ENCODE data around the gene TRABD2B. TPM values are rescaled to one million over a fixed set of nuclear protein-coding genes. Genes with fewer than 3 reads are reported as not detected.

TRABD2B gene
- total RNA-seq, 1 experiment from 2014 or later, result not detected

DNA sequence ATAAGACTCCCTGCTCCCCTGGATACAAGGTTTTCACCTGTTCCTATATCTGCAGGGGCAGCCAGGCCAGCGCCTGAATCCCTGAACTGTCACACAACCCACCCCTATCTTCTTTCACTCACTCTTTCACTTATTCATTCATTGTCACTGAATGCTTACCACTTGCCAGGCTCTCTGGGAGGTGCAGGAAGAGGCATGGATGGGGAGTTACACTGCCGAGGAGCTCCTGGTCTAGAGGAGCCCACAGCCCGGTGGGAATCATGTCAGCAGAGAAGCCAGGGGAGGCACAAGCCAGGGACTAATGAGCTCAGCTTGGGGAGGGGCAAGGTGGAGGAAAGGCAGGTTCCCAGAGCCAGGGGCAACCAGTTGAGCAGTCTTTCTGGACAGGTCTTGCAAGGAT lies 155.8 kb downstream of the TRABD2B start:
- H3K27ac ChIP-seq (ENCODE audit: low read depth, low read length, poor library complexity, severe bottlenecking), result no peak overlapping the region
- H3K4me1 ChIP-seq (ENCODE audit: insufficient read depth, low read length, poor library complexity, severe bottlenecking), result no peaks in the 10 kb centered on the region
- no peaks in the 10 kb centered on the region for H3K36me3 ChIP-seq (ENCODE audit: insufficient read depth, low read length, poor library complexity, severe bottlenecking)
- ChIA-PET CTCF (no interaction called here), POLR2A (ENCODE audit: low non-redundant PET) (no interaction called here)
- H3K4me3 ChIP-seq (ENCODE audit: low read depth, low read length, poor library complexity, severe bottlenecking), result no peak overlapping the region
- intact Hi-C loops (cut with micrococcal nuclease; ENCODE audit: unreplicated experiment), result no loop called here
- no TSS peak for BruUV-seq (replicated peaks)
- H3K27me3 ChIP-seq (replicated peaks; ENCODE audit: insufficient read depth, low read depth, low read length, poor library complexity), result peaks cover 4% of the 10 kb centered on the region
- H3K9me3 ChIP-seq (ENCODE audit: low read depth, low read length, poor library complexity, severe bottlenecking), result no peaks in the 10 kb centered on the region
- TF ChIP-seq, protein P1, sequence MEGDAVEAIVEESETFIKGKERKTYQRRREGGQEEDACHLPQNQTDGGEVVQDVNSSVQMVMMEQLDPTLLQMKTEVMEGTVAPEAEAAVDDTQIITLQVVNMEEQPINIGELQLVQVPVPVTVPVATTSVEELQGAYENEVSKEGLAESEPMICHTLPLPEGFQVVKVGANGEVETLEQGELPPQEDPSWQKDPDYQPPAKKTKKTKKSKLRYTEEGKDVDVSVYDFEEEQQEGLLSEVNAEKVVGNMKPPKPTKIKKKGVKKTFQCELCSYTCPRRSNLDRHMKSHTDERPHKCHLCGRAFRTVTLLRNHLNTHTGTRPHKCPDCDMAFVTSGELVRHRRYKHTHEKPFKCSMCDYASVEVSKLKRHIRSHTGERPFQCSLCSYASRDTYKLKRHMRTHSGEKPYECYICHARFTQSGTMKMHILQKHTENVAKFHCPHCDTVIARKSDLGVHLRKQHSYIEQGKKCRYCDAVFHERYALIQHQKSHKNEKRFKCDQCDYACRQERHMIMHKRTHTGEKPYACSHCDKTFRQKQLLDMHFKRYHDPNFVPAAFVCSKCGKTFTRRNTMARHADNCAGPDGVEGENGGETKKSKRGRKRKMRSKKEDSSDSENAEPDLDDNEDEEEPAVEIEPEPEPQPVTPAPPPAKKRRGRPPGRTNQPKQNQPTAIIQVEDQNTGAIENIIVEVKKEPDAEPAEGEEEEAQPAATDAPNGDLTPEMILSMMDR (conservative IDR thresholded peaks at IDR 0.05; ENCODE audit: low read depth, low read length), result no peak
- TF ChIP-seq EZH2 (IDR thresholded peaks at IDR 0.05; ENCODE audit: borderline replicate concordance, low read depth, low read length, poor library complexity, severe bottlenecking), result no peak
- no peak for DNase-seq (ENCODE audit: low spot score)

DNA sequence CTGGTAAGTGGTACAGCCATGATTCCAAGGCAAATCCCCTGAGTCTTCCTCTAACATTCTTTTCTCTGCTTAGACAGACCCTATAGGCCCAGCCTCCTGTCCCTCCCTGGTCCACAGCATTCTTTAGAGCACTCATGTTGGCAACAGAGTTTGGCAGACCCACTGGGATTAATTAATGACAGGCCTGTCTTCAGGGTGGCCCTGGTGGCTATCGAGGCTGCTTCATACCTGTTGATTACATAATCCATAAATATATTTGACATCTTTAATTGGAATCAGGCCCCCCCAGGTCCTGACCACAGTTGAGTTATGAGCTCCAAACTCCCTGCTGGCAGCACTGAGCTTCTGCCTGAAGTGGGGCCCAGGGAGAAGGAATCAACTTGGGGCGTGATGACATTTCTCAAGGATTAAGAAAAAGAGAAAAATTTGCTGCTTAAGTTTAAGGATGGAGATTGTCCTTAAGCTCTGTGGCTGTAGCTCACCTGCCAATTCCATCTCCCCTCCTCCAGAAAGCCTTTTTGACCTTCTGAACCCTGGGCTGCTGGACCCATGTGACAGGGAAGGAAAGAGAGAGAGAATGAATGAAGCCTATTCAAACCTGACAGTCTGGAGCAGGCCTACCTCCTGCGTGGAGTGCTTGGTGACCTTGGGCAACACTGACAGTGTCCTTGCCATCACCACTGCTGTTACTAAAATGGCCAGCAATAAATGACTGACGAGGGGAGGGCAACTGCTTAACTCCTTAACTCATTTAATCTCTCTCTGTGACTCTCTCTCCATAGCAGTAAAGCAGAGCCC lies 156.6 kb downstream of the TRABD2B start:
- Histone ChIP-seq H3K4me1 (ENCODE audit: insufficient read depth, low read length, poor library complexity, severe bottlenecking) (no peaks in the 10 kb centered on the region), H3K9me3 (ENCODE audit: low read depth, low read length, poor library complexity, severe bottlenecking) (peaks cover 1% of the 10 kb centered on the region), H3K27me3 (replicated peaks; ENCODE audit: insufficient read depth, low read depth, low read length, poor library complexity) (peaks cover 4% of the 10 kb centered on the region), H3K36me3 (ENCODE audit: insufficient read depth, low read length, poor library complexity, severe bottlenecking) (no peaks in the 10 kb centered on the region), H3K27ac (ENCODE audit: low read depth, low read length, poor library complexity, severe bottlenecking) (no peak overlapping the region), H3K4me3 (ENCODE audit: low read depth, low read length, poor library complexity, severe bottlenecking) (no peak overlapping the region)
- TF ChIP-seq EZH2 (IDR thresholded peaks at IDR 0.05; ENCODE audit: borderline replicate concordance, low read depth, low read length, poor library complexity, severe bottlenecking), result no peak
- TF ChIP-seq, protein P1 (conservative IDR thresholded peaks at IDR 0.05; ENCODE audit: low read depth, low read length), result no peak
- ChIA-PET CTCF (no interaction called here), POLR2A (ENCODE audit: low non-redundant PET) (no interaction called here)
- no TSS peak for BruUV-seq (replicated peaks)
- intact Hi-C loops (cut with micrococcal nuclease; ENCODE audit: unreplicated experiment), result no loop called here
- no peak for DNase-seq (ENCODE audit: low spot score)

DNA sequence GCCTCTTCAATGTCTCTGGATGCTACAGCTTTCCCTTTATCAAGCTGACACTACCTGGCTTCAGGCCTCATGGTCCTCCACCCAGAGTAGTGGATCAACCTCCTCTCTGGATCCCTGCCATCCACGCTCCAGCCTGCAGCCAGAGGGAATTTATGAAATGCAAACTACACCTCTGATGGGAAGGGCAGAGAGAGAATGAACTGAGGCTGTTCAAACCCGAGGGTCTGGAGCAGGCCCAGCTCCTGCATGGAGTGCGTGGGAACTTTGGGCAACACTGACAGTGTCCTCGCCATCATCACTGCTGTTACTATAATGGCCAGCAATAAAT lies 157.8 kb downstream of the TRABD2B start:
- intact Hi-C loops (cut with micrococcal nuclease; ENCODE audit: unreplicated experiment), result no loop called here
- no TSS peak for BruUV-seq (replicated peaks)
- no peaks in the 10 kb centered on the region for H3K36me3 ChIP-seq (ENCODE audit: insufficient read depth, low read length, poor library complexity, severe bottlenecking)
- H3K4me3 ChIP-seq (ENCODE audit: low read depth, low read length, poor library complexity, severe bottlenecking), result no peak overlapping the region
- no peaks in the 10 kb centered on the region for H3K4me1 ChIP-seq (ENCODE audit: insufficient read depth, low read length, poor library complexity, severe bottlenecking)
- no peaks in the 10 kb centered on the region for H3K27me3 ChIP-seq (replicated peaks; ENCODE audit: insufficient read depth, low read depth, low read length, poor library complexity)
- ChIA-PET POLR2A (ENCODE audit: low non-redundant PET) (no interaction called here), CTCF (no interaction called here)
- no peak overlapping the region for H3K27ac ChIP-seq (ENCODE audit: low read depth, low read length, poor library complexity, severe bottlenecking)
- H3K9me3 ChIP-seq (ENCODE audit: low read depth, low read length, poor library complexity, severe bottlenecking), result peaks cover 9% of the 10 kb centered on the region
- no peak for DNase-seq (ENCODE audit: low spot score)
- TF ChIP-seq, protein P1 (conservative IDR thresholded peaks at IDR 0.05; ENCODE audit: low read depth, low read length), result no peak
- no peak for TF ChIP-seq EZH2 (IDR thresholded peaks at IDR 0.05; ENCODE audit: borderline replicate concordance, low read depth, low read length, poor library complexity, severe bottlenecking)

Data from A673 (cell line).